Measurements from ENCODE around the gene FKBP1A.
"Not testable (repeated sequence)": the region's sequence is repeated elsewhere in the genome, so short reads cannot be mapped to it uniquely, and the experiment has no call there.

FKBP1A gene

GRCh38 chr20:1415667-1416468, 23.0 kb upstream of the FKBP1A start:
- peak; percentile 58 for DNase-seq

- no peak for DNase-seq
Measured at GRCh38 chr20:1414982-1415381, 22.1 kb upstream of the FKBP1A start.

DNA sequence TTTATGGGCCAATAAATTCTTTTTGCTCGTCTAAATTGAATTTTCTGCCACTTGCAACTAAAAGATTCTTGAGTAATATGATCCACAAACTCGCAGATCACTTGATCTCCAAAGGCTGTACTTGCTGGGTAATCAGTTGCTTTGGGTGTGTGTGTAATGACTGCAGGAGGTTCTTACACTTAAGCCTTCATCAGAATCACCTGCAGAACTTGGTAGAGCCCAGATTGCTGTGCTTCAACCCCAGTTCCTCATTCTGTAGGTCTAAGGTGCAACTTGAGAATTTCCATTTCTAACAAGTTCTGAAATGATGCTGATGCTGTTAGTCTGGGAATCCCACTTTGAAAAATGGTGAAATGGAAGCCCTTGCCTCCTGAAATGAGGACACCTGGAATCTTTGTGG, 12.9 kb upstream of the FKBP1A start:
- no peak for DNase-seq

- no peak for DNase-seq
Measured at GRCh38 chr20:1403624-1404023, 10.8 kb upstream of the FKBP1A start.

GRCh38 chr20:1402149-1402548, 9.3 kb upstream of the FKBP1A start:
- DNase-seq, result no peak

DNA sequence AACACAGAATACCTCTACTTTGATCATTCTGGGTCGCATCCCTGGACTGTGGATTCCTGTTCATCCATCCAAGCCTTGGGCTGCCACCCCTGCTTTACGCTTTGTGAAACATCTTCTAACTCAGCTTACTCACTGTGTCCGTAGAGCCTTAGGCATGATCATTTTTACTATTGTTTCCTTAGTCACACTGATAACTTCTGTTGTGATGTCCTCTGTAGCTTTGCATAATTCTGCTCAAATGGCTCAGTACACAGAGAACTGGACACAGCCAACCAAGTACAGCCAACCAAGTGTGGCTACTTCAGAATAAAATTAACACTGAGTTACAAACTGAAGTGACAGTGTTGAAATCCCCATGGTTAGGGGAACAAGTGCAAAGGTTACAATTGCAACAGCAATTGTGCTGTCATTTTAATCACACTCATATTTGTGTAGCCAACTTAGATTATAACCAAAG, 8.6 kb upstream of the FKBP1A start:
- no peak for DNase-seq

GRCh38 chr20:1399678-1400366, 7.0 kb upstream of the FKBP1A start:
- not testable (repeated sequence) for DNase-seq

DNA sequence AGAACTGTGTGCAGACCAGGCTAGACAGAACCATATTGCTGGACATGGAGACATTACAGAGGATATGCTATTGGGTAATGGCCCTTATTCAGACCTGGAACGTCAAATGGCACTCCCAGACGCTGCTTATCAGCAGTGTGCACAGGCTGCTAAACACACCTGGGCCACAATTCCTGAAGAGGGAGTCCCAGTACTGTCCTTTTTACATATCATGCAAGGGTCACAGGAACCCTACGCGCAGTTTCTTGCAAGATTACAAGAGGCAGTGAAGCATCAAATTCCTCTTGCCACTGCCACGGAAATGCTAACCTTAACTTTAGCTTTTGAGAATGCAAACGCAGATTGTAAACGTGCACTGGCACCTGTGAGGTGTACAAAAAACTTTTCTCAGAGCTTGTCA, 5.3 kb upstream of the FKBP1A start:
- not testable (repeated sequence) for DNase-seq

- no peak for DNase-seq
Measured at GRCh38 chr20:1397710-1398109, 4.9 kb upstream of the FKBP1A start.

GRCh38 chr20:1396702-1397101, 3.8 kb upstream of the FKBP1A start:
- no peak for DNase-seq

GRCh38 chr20:1396264-1396663, 3.4 kb upstream of the FKBP1A start:
- DNase-seq, result no peak

DNA sequence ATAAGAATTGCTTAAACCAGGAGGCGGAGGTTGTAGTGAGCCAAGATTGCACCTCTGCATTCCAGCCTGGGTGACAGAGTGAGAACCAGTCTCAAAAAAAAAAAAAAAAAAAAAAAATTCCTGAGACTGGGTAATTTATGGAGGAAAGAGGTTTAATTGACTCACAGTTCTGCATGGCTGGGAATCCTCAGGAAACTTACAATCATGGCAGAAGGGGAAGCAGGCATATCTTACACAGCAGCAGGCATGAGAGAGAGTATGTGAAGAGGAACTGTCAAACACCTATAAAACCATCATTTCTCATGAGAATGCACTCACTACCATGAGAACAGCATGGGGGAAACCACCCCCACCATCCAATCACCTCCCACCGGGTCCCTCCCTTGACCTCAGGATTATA, 1.8 kb upstream of the FKBP1A start:
- DNase-seq, result no peak

- no peak for DNase-seq
Measured at GRCh38 chr20:1393507-1393882, 641 bp upstream of the FKBP1A start.

- no peak for DNase-seq
Measured at GRCh38 chr20:1392443-1392692, 486 bp downstream of the FKBP1A start.

DNA sequence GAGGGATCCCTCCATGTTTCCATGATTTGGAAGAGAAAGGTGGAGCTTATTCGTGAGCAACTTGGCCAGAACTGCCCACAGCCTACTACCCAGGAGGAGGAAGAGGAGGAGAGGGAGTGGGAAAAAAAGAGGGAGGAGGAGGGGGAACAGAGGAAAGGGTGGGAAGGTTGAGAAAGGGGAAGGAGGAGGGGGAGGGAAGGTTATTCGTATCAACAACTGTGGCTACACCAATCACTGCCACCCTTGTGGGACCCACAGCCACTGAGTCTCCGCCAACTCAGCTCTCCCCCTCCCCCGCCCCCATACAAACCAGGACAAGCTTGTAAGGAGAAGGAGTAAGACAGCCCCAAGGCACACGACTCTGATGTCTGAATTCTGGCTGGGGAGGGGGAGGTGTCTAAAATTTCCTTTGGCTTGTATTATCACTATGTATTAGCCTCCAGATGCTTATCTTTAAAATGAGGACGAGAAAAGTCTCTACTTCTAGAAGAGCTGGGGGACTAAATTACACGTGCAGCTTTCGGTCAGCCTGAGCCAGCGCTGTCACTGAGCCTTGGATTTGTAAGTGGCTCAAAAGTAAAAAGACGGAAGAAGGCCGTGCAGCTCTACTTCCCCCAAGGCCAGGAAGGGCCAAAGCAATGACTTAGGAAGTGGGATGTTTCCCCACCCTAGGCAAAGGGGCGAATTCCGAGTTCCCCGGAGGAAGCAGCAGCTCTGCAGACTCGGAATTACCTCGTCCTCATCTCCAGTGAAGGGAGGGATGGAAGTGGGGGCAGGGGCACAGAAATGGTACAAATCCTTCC, 1.0 kb downstream of the FKBP1A start:
- DNase-seq, result peak; percentile 40

- DNase-seq, result no peak
Measured at GRCh38 chr20:1390581-1391403, 2.1 kb downstream of the FKBP1A start.

- no peak for DNase-seq
Measured at GRCh38 chr20:1389703-1390580, 2.9 kb downstream of the FKBP1A start.

DNA sequence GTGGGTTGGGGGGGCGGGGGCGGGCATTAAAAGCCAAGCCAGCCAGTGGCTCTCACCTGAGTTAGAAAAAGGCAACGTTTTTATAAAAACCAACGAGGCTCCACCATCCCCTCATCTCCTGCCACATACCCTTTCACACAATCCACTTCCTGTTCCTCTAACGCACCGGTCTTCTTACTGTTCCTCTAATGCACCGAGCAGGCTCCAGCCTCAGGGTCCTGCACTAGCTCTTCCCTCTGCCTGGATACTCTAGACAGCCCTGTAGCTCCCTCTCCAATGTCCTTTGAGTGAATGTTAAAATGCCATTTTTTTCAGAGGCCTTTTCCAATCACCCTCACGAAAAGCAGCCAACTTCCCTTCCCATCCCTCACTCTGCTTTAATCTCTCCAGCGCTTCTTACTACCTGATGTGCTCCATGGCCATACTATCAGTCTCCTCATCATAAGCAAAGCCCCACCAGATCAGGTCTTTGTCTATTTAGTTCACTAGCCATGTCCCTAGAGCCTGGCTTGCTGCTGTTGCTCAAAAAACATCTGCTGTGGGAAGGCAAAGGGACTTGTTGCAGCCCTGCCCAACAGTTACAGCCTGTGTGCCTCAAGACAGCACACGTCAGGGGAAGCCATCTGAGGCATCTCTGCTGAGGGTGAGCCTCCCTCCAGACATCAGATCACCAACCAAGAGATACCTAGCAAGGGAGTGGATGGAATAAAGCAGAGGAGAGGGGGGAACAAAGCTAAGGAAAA, 3.9 kb downstream of the FKBP1A start:
- peak; percentile 41 for DNase-seq

DNA sequence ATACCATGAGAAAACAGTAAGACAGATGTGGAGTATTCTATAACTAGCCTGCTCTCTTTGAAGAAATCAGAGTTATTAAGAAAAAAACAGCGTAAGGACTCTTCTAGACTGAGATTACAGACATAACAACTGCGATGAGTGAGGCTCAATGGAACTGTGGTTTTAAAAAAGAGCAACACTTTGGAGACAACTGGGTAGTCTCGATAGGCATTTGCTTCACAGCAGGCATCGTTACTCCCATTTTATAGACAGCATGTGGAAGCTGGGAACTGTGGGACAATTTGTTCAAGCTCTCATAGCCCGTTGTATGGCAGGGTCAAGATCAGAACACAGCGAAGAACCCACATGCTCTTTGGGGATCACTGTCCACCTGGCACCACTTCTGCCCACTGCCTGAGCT, 4.6 kb downstream of the FKBP1A start:
- no peak for DNase-seq

- DNase-seq, result no peak
Measured at GRCh38 chr20:1386323-1386722, 6.5 kb downstream of the FKBP1A start.

Data from activated CD4-positive, alpha-beta T cell treated with anti-CD3 and anti-CD28 coated beads, Interleukin-2, amount 50 U/mL, for 16 hours (primary cell).